ENCODE measurements around the gene FUT8. TPM values are rescaled to one million over a fixed set of nuclear protein-coding genes. Genes with fewer than 3 reads are reported as not detected.
A peak's percentile ranks its signal among the peaks of the same experiment; 100 is the strongest.

Gene FUT8
- total RNA-seq, 4 donors from 2014 or later: 6.5 to 11.3 (median 9.3) TPM

DNA sequence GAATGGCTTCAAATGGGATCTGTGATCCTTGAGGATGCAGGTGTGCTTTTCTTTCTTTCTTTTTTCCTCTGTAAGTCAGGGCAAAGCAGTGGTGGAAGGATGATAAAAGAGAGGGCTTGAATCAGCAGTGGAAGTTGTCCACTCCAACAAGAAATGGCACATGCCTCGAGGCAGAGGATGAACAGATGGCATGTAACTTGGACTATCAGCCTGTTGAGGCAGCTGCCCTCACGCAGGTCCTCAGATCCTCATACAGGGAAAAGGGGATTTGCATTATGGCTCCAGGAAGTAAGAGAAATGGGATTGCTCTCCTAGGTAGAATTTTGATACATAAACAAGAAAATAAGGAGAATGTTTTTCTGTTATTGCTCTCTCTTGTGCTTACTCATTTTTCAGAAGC is 368.0 kb downstream of the FUT8 start:
- intact Hi-C loops (cut with DNase I; ENCODE audit: low total_unique reads) (no loop called here), in situ Hi-C loops (cut with MboI; ENCODE audit: low sequenced_read_pairs in 4 of 4) (no loop called here)
- DNase-seq (no peak), ATAC-seq (no peak)
- no peaks in the 10 kb centered on the region for H3K36me3 ChIP-seq
- H3K27ac ChIP-seq: no peak overlapping the region
- no peaks in the 10 kb centered on the region for H3K4me1 ChIP-seq
- no peaks in the 10 kb centered on the region for H3K27me3 ChIP-seq
- TF ChIP-seq, protein P1, sequence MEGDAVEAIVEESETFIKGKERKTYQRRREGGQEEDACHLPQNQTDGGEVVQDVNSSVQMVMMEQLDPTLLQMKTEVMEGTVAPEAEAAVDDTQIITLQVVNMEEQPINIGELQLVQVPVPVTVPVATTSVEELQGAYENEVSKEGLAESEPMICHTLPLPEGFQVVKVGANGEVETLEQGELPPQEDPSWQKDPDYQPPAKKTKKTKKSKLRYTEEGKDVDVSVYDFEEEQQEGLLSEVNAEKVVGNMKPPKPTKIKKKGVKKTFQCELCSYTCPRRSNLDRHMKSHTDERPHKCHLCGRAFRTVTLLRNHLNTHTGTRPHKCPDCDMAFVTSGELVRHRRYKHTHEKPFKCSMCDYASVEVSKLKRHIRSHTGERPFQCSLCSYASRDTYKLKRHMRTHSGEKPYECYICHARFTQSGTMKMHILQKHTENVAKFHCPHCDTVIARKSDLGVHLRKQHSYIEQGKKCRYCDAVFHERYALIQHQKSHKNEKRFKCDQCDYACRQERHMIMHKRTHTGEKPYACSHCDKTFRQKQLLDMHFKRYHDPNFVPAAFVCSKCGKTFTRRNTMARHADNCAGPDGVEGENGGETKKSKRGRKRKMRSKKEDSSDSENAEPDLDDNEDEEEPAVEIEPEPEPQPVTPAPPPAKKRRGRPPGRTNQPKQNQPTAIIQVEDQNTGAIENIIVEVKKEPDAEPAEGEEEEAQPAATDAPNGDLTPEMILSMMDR (IDR thresholded peaks at IDR 0.05 in 4 of 5, conservative IDR thresholded peaks at IDR 0.05 in 1 of 5): no peak
- no peak for TF ChIP-seq POLR2A (IDR thresholded peaks at IDR 0.05)
- no peaks in the 10 kb centered on the region for H3K9me3 ChIP-seq
- H3K4me3 ChIP-seq: no peak overlapping the region

DNA sequence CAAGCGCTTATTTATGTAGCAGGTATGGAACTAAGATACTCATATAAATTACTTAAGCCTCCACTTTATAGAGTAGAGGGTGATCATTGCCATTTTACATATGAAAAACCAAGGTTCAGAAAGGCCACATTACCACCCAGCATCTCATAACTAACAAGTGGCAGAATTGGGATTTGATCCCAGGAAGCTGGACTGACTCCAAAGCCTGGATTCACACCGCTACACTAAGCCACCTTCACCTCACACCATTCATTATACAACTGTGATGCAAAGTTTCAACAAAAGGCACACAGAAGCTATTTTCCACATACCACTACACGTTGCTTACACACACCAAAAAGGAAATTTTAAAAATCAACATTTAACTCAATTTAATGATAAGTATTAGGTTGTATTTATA is 370.6 kb downstream of the FUT8 start:
- Histone ChIP-seq H3K4me3 (no peak overlapping the region), H3K27me3 (no peaks in the 10 kb centered on the region), H3K9me3 (no peaks in the 10 kb centered on the region), H3K36me3 (no peaks in the 10 kb centered on the region), H3K27ac (no peak overlapping the region), H3K4me1 (no peaks in the 10 kb centered on the region)
- intact Hi-C loops (cut with DNase I; ENCODE audit: low total_unique reads): no loop called here
- DNase-seq (no peak), ATAC-seq (no peak)
- in situ Hi-C loops (cut with MboI; ENCODE audit: low sequenced_read_pairs in 4 of 4): no loop called here
- no peak for TF ChIP-seq POLR2A (IDR thresholded peaks at IDR 0.05)
- TF ChIP-seq, protein P1 (IDR thresholded peaks at IDR 0.05 in 4 of 5, conservative IDR thresholded peaks at IDR 0.05 in 1 of 5): no peak

DNA sequence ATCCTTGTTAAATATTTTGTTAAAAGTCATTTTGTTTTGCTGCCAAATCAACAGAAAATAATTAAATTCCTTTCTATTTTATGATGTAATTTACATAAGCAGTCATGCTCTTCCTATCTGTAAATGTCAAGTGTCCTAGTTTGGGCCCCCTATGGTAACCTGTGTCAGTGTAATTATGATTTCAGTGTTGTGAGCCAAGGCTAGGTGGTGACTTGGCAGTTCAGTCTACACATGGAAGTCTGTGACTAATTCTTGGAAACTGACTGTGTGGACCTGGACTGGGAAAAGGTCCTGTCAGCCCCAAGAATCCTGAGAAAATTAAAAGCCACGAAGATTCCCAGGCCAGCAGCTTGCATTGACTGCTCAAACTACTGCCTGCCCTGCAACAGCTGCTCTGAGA is 371.0 kb downstream of the FUT8 start:
- ATAC-seq (peak in 1 of 2 donors; percentile 19), DNase-seq (no peak)
- in situ Hi-C loops (cut with MboI; ENCODE audit: low sequenced_read_pairs in 4 of 4): no loop called here
- Histone ChIP-seq H3K4me3 (no peak overlapping the region), H3K9me3 (no peaks in the 10 kb centered on the region), H3K36me3 (no peaks in the 10 kb centered on the region), H3K27me3 (no peaks in the 10 kb centered on the region), H3K4me1 (no peaks in the 10 kb centered on the region), H3K27ac (no peak overlapping the region)
- intact Hi-C loops (cut with DNase I; ENCODE audit: low total_unique reads): no loop called here
- TF ChIP-seq, protein P1 (IDR thresholded peaks at IDR 0.05 in 4 of 5, conservative IDR thresholded peaks at IDR 0.05 in 1 of 5): no peak
- no peak for TF ChIP-seq POLR2A (IDR thresholded peaks at IDR 0.05)

DNA sequence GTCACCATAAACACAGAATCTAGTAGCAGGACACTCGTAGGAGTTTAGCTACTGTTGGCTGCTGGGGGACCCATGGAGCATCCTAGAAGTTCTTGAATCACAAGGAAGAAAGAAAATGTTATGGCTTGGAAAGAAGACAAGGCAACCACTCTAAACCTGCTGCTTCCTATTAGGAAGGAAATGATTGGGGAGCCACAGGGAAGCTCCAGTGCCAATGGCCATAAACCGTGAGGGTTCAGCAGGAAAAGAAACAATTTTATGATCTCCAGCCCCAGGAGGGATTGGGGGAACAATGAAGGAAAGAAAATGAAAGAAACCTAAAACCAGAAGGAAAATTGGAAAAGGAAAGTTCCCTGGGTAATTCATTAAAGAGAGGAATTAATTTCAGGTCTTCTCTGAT is 372.0 kb downstream of the FUT8 start:
- Histone ChIP-seq H3K9me3 (no peaks in the 10 kb centered on the region), H3K4me1 (no peaks in the 10 kb centered on the region), H3K4me3 (no peak overlapping the region), H3K27me3 (no peaks in the 10 kb centered on the region), H3K36me3 (no peaks in the 10 kb centered on the region), H3K27ac (no peak overlapping the region)
- no peak for ATAC-seq
- no peak for DNase-seq
- intact Hi-C loops (cut with DNase I; ENCODE audit: low total_unique reads): no loop called here
- in situ Hi-C loops (cut with MboI; ENCODE audit: low sequenced_read_pairs in 4 of 4): no loop called here
- TF ChIP-seq, protein P1 (IDR thresholded peaks at IDR 0.05 in 4 of 5, conservative IDR thresholded peaks at IDR 0.05 in 1 of 5): no peak
- no peak for TF ChIP-seq POLR2A (IDR thresholded peaks at IDR 0.05)

DNA sequence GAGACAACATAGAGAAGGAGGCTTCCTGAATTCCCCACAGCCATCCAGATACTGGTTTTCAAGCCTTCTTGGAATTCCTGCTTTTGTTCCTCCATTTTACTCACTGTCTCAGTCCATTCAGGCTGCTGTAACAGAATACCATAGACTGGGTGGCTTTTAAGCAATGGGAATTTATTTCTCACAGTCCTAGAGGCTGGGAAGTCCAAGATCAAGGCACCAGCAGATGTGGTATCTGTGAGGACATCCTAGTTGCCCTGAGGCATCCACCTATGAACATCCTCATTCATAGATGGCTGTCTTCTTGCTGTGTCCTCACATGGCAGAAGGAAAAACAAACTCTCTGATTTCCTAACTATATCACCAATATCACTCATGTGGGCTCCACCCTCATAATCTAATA is 374.9 kb downstream of the FUT8 start:
- no peak overlapping the region for H3K27ac ChIP-seq
- H3K4me3 ChIP-seq: no peak overlapping the region
- TF ChIP-seq, protein P1 (IDR thresholded peaks at IDR 0.05 in 4 of 5, conservative IDR thresholded peaks at IDR 0.05 in 1 of 5): no peak
- TF ChIP-seq POLR2A (IDR thresholded peaks at IDR 0.05): no peak
- H3K9me3 ChIP-seq: no peaks in the 10 kb centered on the region
- DNase-seq (no peak), ATAC-seq (no peak)
- H3K27me3 ChIP-seq: no peaks in the 10 kb centered on the region
- H3K4me1 ChIP-seq: no peaks in the 10 kb centered on the region
- no peaks in the 10 kb centered on the region for H3K36me3 ChIP-seq
- in situ Hi-C loops (cut with MboI; ENCODE audit: low sequenced_read_pairs in 4 of 4): no loop called here
- intact Hi-C loops (cut with DNase I; ENCODE audit: low total_unique reads): no loop called here

All from gastrocnemius medialis (tissue), 4 donors.